GM23248 (cell line): ENCODE data around the gene SH3TC1. TPM values are rescaled to one million over a fixed set of nuclear protein-coding genes. Genes with fewer than 3 reads are reported as not detected.
A peak's percentile ranks its signal among the peaks of the same experiment; 100 is the strongest.

Experiments used
- DNase-seq: peaks from one replicate; pipeline ENCODE4 v3.0.0-alpha.2; 2015
- H2AFZ ChIP-seq: fragments of 200-600 bp; sonication (generic); 2 replicates; pipeline ENCODE4 v1.6.1; 2016; ENCODE audit warnings: antibody characterized with exemption
- H3F3A ChIP-seq: fragments of 200-600 bp; sonication (generic); 2 replicates; pipeline ENCODE4 v1.6.1; 2016; ENCODE audit warnings: mild to moderate bottlenecking, antibody characterized with exemption, mixed run types; ENCODE audit not compliant: insufficient read depth
- H3K27ac ChIP-seq: fragments of 200-600 bp; sonication (generic); 2 replicates; pipeline ENCODE4 v1.5.1; 2016; ENCODE audit warnings: mild to moderate bottlenecking
- H3K27me3 ChIP-seq: fragments of 200-600 bp; sonication (generic); replicated peaks from 2 replicates; pipeline ENCODE4 v1.6.1; 2016; ENCODE audit warnings: mild to moderate bottlenecking; ENCODE audit not compliant: insufficient read depth
- H3K36me3 ChIP-seq: fragments of 200-600 bp; sonication (generic); 2 replicates; pipeline ENCODE4 v1.6.1; 2016; ENCODE audit warnings: low read depth, mild to moderate bottlenecking
- H3K4me1 ChIP-seq: fragments of 200-600 bp; sonication (generic); 2 replicates; pipeline ENCODE4 v1.6.1; 2016; ENCODE audit warnings: mild to moderate bottlenecking; ENCODE audit not compliant: insufficient read depth
- H3K4me2 ChIP-seq: fragments of 200-600 bp; sonication (generic); one replicate; pipeline ENCODE4 v1.6.1; 2016; ENCODE audit warnings: mild to moderate bottlenecking; ENCODE audit not compliant: unreplicated experiment
- H3K4me3 ChIP-seq: fragments of 200-600 bp; sonication (generic); 2 replicates; pipeline ENCODE4 v1.5.1; 2016; ENCODE audit warnings: mild to moderate bottlenecking
- H3K79me2 ChIP-seq: fragments of 200-600 bp; sonication (generic); 2 replicates; pipeline ENCODE4 v1.6.1; 2016; ENCODE audit warnings: mild to moderate bottlenecking; ENCODE audit not compliant: insufficient read depth
- H3K9ac ChIP-seq: fragments of 200-600 bp; sonication (generic); 2 replicates; pipeline ENCODE4 v1.6.1; 2016; ENCODE audit warnings: mild to moderate bottlenecking
- H3K9me2 ChIP-seq: fragments of 200-600 bp; sonication (generic); 2 replicates; pipeline ENCODE4 v1.6.1; 2016; ENCODE audit warnings: mixed run types, mild to moderate bottlenecking, moderate library complexity; ENCODE audit not compliant: insufficient read depth
- H3K9me3 ChIP-seq: fragments of 200-600 bp; sonication (generic); one replicate; pipeline ENCODE4 v1.6.1; 2017; ENCODE audit warnings: low read depth
- H4K20me1 ChIP-seq: fragments of 200-600 bp; sonication (generic); 2 replicates; pipeline ENCODE4 v1.6.0; 2016; ENCODE audit not compliant: insufficient read depth
- EZH2 ChIP-seq: fragments of 200-600 bp; sonication (generic); IDR thresholded peaks from 2 replicates; pipeline ENCODE4 v1.6.1; 2018; ENCODE audit warnings: antibody characterized with exemption, mild to moderate bottlenecking; ENCODE audit not compliant: insufficient read depth, poor library complexity, severe bottlenecking
- EZH2phosphoT487 ChIP-seq: fragments of 200-600 bp; sonication (generic); IDR thresholded peaks from 2 replicates; pipeline ENCODE4 v1.6.1; 2018; ENCODE audit warnings: antibody characterized with exemption, moderate library complexity, mild to moderate bottlenecking, low read depth; ENCODE audit not compliant: insufficient read depth
- WGBS, 2 experiments: methylation state at CpG; one replicate each; pipeline ENCODE4 v1.1.6; 2015 to 2017; ENCODE audit warnings: low lambda C conversion rate in 2 of 2, low coverage in 1 of 2; ENCODE audit errors: missing lambda C conversion rate in 2 of 2; 5-methylcytosine and 5-hydroxymethylcytosine counted together
- in situ Hi-C: fragments of 300-500 bp; cut with MboI; formaldehyde crosslinking; loops from 2 replicates; pipeline ENCODE4 v1.15.0; 2020
- polyA plus RNA-seq: library from polyadenylated mRNA; unstranded; fragments of >200 nt; fragmentation: Nextera tagmentation; extraction: Ambion mirVana; gene quantifications from 2 replicates; pipeline ENCODE4 v1.2.1, GENCODE V29; 2016
- total RNA-seq: library from RNA; depleted of rRNA; stranded (reverse); fragments of >200 nt; shearing (Covaris generic); gene quantifications from 2 replicates; pipeline ENCODE4 v1.2.3, GENCODE V29; 2014

Gene SH3TC1
- total and polyA plus RNA-seq, 2 experiments from 2014 or later = 2.3 to 6.5 TPM

DNA sequence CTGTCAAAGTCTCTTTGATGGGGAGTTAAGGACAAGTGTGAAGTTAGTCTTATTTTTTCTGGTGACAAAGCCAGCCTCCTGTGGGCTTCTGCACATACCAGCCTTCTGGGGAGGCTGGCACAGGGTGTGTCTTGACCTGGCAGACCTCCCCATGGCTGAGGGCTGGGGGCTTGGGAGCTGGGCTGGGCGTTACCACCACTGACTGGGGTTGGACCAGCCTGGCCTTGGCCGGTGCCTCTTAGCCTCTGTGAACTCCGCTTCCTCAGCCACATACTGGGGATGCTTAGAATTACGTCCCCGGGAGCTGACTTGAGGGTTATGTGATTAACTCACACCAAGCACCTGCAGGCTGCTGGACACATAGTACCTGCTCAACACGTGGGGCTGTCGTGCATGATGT, 14.0 kb downstream of the SH3TC1 start:
- Histone ChIP-seq H3K36me3 (no peaks in the 10 kb centered on the region), H3K4me2 (no peak overlapping the region), H2AFZ (no peak overlapping the region), H3K27ac (no peak overlapping the region), H4K20me1 (no peaks in the 10 kb centered on the region), H3K4me1 (peaks cover 8% of the 10 kb centered on the region; the same call in 1 of the 2 replicates), H3K9me2 (no peaks in the 10 kb centered on the region), H3K27me3 (no peaks in the 10 kb centered on the region), H3F3A (peaks cover 7% of the 10 kb centered on the region; the same call in 1 of the 2 replicates), H3K9me3 (no peaks in the 10 kb centered on the region), H3K4me3 (no peak overlapping the region), H3K79me2 (no peaks in the 10 kb centered on the region), H3K9ac (no peak overlapping the region)
- DNase-seq = no peak
- WGBS, 2 experiments = 68 to 80% methylated on average over 7 of the region's 7 CpGs
- in situ Hi-C loops = no loop called here
- TF ChIP-seq EZH2 (no peak), EZH2phosphoT487 (no peak)

- Histone ChIP-seq H4K20me1 (no peaks in the 10 kb centered on the region), H3K4me2 (no peak overlapping the region), H3K9me3 (no peaks in the 10 kb centered on the region), H3K79me2 (no peaks in the 10 kb centered on the region), H3F3A (peaks cover 7% of the 10 kb centered on the region; the same call in 1 of the 2 replicates), H3K9me2 (no peaks in the 10 kb centered on the region), H3K9ac (no peak overlapping the region), H3K4me3 (no peak overlapping the region), H2AFZ (no peak overlapping the region), H3K36me3 (no peaks in the 10 kb centered on the region), H3K27me3 (no peaks in the 10 kb centered on the region), H3K4me1 (peaks cover 8% of the 10 kb centered on the region; the same call in 1 of the 2 replicates), H3K27ac (no peak overlapping the region)
- 78% methylated on average over 13 of the region's 13 CpGs for WGBS, 2 experiments
- no peak for TF ChIP-seq EZH2phosphoT487
- in situ Hi-C loops = no loop called here
- DNase-seq = no peak
Observed at GRCh38 chr4:8214136-8214535, 15.0 kb downstream of the SH3TC1 start.

- no peaks in the 10 kb centered on the region for H3K9me3 ChIP-seq
- H2AFZ ChIP-seq = no peak overlapping the region
- in situ Hi-C loops = no loop called here
- H3K9ac ChIP-seq = no peak overlapping the region
- H3K27me3 ChIP-seq = no peaks in the 10 kb centered on the region
- DNase-seq = peak; percentile 81
- H3K79me2 ChIP-seq = no peaks in the 10 kb centered on the region
- H3K36me3 ChIP-seq = no peaks in the 10 kb centered on the region
- H3K27ac ChIP-seq = no peak overlapping the region
- 51 to 56% methylated on average over 12 of the region's 12 CpGs for WGBS, 2 experiments
- no peak overlapping the region for H3K4me2 ChIP-seq
- H4K20me1 ChIP-seq = no peaks in the 10 kb centered on the region
- H3K4me3 ChIP-seq = no peak overlapping the region
- no peaks in the 10 kb centered on the region for H3K9me2 ChIP-seq
- TF ChIP-seq EZH2phosphoT487 (no peak), EZH2 (no peak)
- peaks cover 7% of the 10 kb centered on the region; the same call in 1 of the 2 replicates for H3F3A ChIP-seq
- H3K4me1 ChIP-seq = peaks cover 8% of the 10 kb centered on the region; the same call in 1 of the 2 replicates
Observed at GRCh38 chr4:8215001-8215427, 15.9 kb downstream of the SH3TC1 start.

DNA sequence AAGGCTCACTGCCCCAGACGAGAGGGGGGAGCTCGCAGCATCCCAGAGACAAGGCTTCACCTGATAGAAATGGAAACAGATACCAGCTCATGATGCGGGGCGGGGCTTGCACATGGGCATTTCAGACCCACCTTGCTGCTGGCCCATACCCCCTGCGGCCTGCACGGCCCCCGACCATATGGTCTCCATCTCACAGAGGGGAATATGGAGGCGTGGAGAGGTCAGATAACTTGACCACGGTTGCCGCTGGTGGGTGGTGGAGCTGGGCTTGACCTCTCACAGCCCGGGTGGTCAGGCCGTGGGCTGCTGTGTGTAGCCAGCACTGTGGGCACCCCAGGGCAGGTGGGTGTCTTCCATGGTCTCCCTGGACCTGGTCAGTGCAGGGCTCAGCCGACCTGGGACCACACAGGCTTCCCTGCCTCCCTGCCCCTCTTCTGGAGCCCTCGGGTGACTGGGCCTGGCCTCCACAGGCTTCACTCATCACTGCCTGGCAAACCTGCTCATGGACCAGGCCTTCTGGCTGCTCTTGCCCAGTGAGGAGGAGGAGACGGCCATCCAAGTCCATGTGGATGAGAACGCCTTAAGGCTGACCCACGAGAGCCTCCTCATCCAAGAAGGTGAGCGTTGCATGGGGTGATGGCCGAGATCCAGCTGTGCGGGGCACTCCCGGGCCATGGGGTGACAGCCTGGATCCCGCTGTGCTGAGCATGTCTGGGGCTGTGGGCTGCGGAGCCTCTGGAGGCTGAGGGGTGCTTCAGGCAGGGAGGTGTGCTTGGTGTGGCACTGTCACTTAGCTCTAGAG, 16.8 kb downstream of the SH3TC1 start:
- Histone ChIP-seq H3K9me3 (no peaks in the 10 kb centered on the region), H4K20me1 (no peaks in the 10 kb centered on the region), H3K4me3 (no peak overlapping the region), H3K27me3 (no peaks in the 10 kb centered on the region), H2AFZ (no peak overlapping the region), H3K9me2 (no peaks in the 10 kb centered on the region), H3K79me2 (no peaks in the 10 kb centered on the region), H3K4me1 (peaks cover 8% of the 10 kb centered on the region; the same call in 1 of the 2 replicates), H3K9ac (no peak overlapping the region), H3F3A (peaks cover 11% of the 10 kb centered on the region; the same call in 1 of the 2 replicates), H3K36me3 (no peaks in the 10 kb centered on the region), H3K4me2 (no peak overlapping the region), H3K27ac (no peak overlapping the region)
- TF ChIP-seq EZH2phosphoT487 (no peak), EZH2 (no peak)
- in situ Hi-C loops = no loop called here
- DNase-seq = no peak
- WGBS, 2 experiments = 82 to 85% methylated on average over 22 to 23 of the region's 23 CpGs
